Fibroblast of skin of scalp (primary cell): ENCODE measurements around the gene FHDC1. TPM values are rescaled to one million over a fixed set of nuclear protein-coding genes. Genes with fewer than 3 reads are reported as not detected.
A peak's percentile ranks its signal among the peaks of the same experiment; 100 is the strongest.
"Not testable (repeated sequence)": the region's sequence is repeated elsewhere in the genome, so short reads cannot be mapped to it uniquely, and the experiment has no call there.

ENCODE experiments used
- DNase-seq: peaks from one replicate; pipeline ENCODE4 v3.0.0-alpha.2; 2013
- polyA plus RNA-seq, 2 experiments: library from polyadenylated mRNA; unstranded; fragments of 120-200 nt; gene quantifications; one replicate each; pipeline ENCODE4 v1.2.1, GENCODE V29; 2013; ENCODE audit not compliant: insufficient read length in 2 of 2

Gene FHDC1
- 0.45 TPM for polyA plus RNA-seq (2013, experiment 1 of 2; ENCODE audit: insufficient read length)
- polyA plus RNA-seq (2013, experiment 2 of 2; ENCODE audit: insufficient read length) = 0.90 TPM

- no peak for DNase-seq
Measured at GRCh38 chr4:152935631-152936445, at the start of gene FHDC1. TSS of gene FHDC1 (plus strand) at chr4:152936323. CDS start at chr4:152943058, 6,735 bp downstream.

GRCh38 chr4:152887981-152888380 is 48.1 kb upstream of the FHDC1 start:
- DNase-seq = no peak

- no peak for DNase-seq
Measured at GRCh38 chr4:152892974-152893373, 43.1 kb upstream of the FHDC1 start.

GRCh38 chr4:152894673-152895072 is 41.5 kb upstream of the FHDC1 start:
- peak; percentile 81 for DNase-seq

- peak; percentile 16 for DNase-seq
Measured at GRCh38 chr4:152896811-152897210, 39.3 kb upstream of the FHDC1 start.

- DNase-seq = not testable (repeated sequence)
Measured at GRCh38 chr4:152898133-152898532, 38.0 kb upstream of the FHDC1 start.

GRCh38 chr4:152898606-152899005 is 37.5 kb upstream of the FHDC1 start:
- no peak for DNase-seq

- DNase-seq = no peak
Measured at GRCh38 chr4:152900395-152900794, 35.7 kb upstream of the FHDC1 start.

- DNase-seq = no peak
Measured at GRCh38 chr4:152901205-152901604, 34.9 kb upstream of the FHDC1 start.

GRCh38 chr4:152903658-152904057 is 32.5 kb upstream of the FHDC1 start:
- no peak for DNase-seq

- no peak for DNase-seq
Measured at GRCh38 chr4:152909901-152910300, 26.2 kb upstream of the FHDC1 start.

- DNase-seq = no peak
Measured at GRCh38 chr4:152910521-152910920, 25.6 kb upstream of the FHDC1 start.

GRCh38 chr4:152917543-152918395 is 18.4 kb upstream of the FHDC1 start:
- DNase-seq = no peak

GRCh38 chr4:152919826-152920225 is 16.3 kb upstream of the FHDC1 start:
- no peak for DNase-seq

GRCh38 chr4:152920768-152921167 is 15.4 kb upstream of the FHDC1 start:
- no peak for DNase-seq

- DNase-seq = no peak
Measured at GRCh38 chr4:152921284-152921683, 14.8 kb upstream of the FHDC1 start.

- DNase-seq = no peak
Measured at GRCh38 chr4:152925851-152926250, 10.3 kb upstream of the FHDC1 start.

- DNase-seq = no peak
Measured at GRCh38 chr4:152926959-152927358, 9.2 kb upstream of the FHDC1 start.

- DNase-seq = no peak
Measured at GRCh38 chr4:152927737-152928136, 8.4 kb upstream of the FHDC1 start.

GRCh38 chr4:152928286-152928685 is 7.8 kb upstream of the FHDC1 start:
- no peak for DNase-seq

- DNase-seq = no peak
Measured at GRCh38 chr4:152929888-152930287, 6.2 kb upstream of the FHDC1 start.

- no peak for DNase-seq
Measured at GRCh38 chr4:152935143-152935542, 980 bp upstream of the FHDC1 start.
